IPS DF 4.7 (cell line): Measurements from ENCODE around the gene NBPF12.
"Not testable (repeated sequence)": the region's sequence is repeated elsewhere in the genome, so short reads cannot be mapped to it uniquely, and the experiment has no call there.

Source experiments
- DNase-seq: peaks from one replicate; pipeline ENCODE4 v3.0.0-alpha.2; 2013; ENCODE audit warnings: low spot score; ENCODE audit errors: extremely low read depth

NBPF12 gene, protein sequence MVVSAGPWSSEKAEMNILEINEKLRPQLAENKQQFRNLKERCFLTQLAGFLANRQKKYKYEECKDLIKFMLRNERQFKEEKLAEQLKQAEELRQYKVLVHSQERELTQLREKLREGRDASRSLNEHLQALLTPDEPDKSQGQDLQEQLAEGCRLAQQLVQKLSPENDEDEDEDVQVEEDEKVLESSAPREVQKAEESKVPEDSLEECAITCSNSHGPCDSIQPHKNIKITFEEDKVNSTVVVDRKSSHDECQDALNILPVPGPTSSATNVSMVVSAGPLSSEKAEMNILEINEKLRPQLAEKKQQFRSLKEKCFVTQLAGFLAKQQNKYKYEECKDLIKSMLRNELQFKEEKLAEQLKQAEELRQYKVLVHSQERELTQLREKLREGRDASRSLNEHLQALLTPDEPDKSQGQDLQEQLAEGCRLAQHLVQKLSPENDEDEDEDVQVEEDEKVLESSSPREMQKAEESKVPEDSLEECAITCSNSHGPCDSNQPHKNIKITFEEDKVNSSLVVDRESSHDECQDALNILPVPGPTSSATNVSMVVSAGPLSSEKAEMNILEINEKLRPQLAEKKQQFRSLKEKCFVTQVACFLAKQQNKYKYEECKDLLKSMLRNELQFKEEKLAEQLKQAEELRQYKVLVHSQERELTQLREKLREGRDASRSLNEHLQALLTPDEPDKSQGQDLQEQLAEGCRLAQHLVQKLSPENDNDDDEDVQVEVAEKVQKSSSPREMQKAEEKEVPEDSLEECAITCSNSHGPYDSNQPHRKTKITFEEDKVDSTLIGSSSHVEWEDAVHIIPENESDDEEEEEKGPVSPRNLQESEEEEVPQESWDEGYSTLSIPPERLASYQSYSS (N-terminal part only)

DNA sequence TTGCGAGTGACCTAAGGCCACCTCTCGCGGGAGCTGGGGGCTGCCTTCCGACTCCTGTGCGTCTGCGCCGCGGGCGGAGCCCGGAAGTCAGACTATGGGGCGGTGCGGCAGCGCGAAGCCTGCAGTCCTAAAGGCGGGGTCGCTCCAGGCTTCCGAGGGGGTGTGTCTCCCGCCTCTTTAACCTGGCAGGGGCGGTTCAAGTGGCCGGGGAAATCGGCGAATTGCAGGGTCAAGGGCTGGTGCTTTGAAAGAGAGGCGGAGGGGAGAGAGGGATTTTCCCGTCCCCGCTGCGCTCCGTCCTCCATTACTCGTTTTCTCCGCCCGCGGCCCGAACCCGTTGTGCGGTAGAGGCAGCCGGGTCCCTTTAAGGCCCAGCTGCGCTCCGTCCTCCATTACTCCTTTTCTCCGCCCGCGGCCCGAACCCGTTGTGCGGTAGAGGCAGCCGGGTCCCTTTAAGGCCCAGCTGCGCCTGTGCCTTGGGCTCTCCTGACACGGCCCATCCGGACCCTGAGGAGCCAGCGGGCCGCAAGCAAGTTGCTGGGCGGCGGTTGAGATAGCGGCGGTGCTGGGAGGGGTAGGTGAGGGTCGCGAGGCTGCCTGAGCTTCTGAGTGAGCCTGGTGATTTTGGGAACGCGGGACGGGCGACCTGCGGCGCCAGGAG is at the start of gene NBPF12:
TSS of gene NBPF12 (plus strand) at position 83 of the 661 bp plus-strand sequence. CDS start 21,820 bp downstream, outside the sequence.
- peak; percentile 5 for DNase-seq

DNA sequence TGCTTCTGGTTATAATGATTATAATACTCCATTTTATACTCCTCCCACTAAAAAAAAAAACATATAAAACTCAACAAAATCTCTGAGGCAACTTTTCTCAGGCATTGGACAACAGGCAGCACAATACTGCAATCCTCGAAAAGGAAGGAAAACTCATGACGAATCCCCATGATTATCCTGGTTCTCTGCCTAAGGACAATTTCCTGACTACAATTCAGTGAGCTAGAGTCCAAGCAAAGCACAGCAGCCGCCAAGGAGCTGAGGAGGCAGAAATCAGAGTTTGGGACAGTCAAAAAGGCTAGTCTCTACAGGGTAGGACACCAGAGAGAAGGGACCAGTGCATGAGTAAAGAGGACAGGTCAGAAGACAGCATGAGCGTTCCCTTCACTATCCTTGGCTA is 46.8 kb upstream of the NBPF12 start:
- not testable (repeated sequence) for DNase-seq

DNA sequence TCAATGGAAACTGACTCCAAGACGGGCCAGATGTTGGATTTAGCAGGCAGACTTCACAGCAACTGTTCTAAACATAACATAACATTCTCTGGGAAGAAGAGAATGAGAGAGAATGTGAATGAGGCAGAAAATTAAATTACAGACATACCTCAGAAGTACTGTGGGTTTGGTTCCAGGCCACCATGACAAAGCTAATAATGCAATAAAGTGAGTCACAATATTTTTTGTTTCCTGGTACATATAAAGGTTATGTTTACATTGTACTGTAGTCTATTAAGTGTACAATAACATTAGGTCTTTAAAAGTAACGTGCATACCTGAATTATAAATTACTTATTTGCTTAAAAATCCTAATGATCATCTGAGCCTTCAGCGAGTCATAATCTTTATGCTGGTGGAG is 45.8 kb upstream of the NBPF12 start:
- DNase-seq: not testable (repeated sequence)

GRCh38 chr1:146907565-146908261 is 30.4 kb upstream of the NBPF12 start:
- not testable (repeated sequence) for DNase-seq

DNA sequence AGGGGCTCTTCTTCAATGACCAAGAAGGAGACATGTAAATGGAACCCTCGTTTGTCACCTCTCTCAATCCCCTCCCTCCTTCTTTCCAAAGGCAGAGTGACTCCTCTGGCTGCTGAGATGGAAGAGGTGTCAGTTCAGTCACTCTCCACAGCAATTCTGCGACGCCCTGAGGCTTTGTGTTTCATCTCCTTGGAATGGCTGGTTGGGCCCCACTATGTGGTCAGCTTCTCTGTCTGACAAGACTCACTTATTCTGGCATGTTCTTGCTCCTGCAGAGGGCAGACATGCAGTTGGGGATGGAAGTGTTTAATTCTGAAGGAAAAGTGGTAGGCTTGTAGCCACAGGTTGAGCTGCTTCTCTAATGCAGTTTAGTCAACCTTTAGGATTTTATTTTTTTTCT is 25.1 kb upstream of the NBPF12 start:
- DNase-seq: not testable (repeated sequence)

DNA sequence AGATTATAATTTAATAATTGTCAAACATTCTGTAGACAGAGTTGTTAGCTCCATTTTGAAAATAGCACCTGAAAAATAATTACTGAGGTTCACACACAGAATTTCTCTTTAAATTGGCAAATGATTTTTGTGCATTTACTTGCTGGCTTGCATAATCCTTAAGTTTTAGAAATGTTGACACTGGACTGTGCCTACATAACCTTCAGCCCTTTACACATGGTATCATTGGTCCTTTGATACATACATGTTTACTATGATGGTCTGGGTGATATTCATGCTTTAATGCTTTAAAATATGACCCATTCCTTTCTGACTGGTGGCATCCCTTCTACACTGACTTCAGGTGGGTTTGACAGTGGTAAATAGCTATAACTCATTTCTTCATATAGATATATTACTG is 17.3 kb upstream of the NBPF12 start:
- DNase-seq: not testable (repeated sequence)

GRCh38 chr1:146922614-146923013 is 15.5 kb upstream of the NBPF12 start:
- DNase-seq: not testable (repeated sequence)

DNA sequence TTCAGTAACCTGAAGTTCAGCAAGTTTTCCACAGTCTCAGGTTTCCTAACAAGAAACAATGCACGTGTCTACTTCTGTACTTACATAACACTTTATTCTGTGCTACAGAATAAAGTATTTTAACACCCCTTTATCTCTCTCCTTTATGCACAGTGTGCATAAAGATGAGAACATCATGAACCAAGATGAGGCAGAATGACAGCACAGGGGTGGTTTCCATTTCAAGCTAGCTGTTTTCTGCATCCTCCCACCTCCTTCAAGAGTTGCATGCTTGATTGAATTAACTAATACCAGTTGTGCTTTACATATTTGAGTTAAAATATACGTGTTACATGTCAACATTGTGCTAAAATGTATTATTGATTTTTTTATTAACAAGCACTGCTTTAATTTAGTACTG is 14.0 kb upstream of the NBPF12 start:
- not testable (repeated sequence) for DNase-seq

DNA sequence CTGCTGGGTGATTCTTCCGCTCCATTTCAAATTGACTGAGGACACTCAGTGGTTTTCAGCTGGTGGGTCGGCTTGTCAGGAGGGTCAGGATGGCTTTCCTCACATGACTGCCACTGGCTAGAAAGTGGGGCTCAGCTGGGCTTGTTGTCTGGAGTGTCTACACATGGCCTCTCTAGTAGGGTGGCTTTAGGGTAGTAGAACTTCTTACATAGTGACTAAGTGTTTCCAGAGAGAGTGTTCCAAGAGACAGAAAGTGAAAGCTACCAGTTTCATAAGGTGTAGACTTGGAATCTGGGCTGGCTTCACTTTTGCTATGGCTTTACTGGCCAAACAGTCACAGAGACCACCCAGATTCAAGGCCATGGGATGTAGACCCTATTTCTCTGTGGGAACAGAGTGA is 11.7 kb upstream of the NBPF12 start:
- DNase-seq: not testable (repeated sequence)

- DNase-seq: not testable (repeated sequence)
Measured at GRCh38 chr1:146930225-146930624, 7.9 kb upstream of the NBPF12 start.

- DNase-seq: not testable (repeated sequence)
Measured at GRCh38 chr1:146934390-146935223, 3.5 kb upstream of the NBPF12 start.

DNA sequence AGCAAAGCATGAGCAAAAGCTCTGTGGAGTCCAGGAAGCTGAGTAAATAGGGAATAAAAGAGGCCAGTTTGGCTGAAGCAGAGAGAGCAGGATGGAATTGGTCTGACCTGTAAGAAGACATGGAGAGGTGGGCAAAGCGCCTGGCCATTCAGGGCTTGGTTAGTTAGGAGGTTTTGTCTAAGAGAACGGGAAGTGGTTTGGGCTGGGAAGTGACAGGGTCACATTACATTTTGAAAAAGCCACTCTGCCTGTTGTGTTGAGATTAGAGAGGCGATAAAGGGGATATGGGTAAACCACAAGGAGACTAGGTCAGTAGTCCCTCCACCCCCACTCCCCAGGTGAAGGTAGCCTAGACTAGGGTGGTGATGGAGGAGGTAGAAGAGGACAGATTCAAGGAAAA is 662 bp upstream of the NBPF12 start:
- not testable (repeated sequence) for DNase-seq

DNA sequence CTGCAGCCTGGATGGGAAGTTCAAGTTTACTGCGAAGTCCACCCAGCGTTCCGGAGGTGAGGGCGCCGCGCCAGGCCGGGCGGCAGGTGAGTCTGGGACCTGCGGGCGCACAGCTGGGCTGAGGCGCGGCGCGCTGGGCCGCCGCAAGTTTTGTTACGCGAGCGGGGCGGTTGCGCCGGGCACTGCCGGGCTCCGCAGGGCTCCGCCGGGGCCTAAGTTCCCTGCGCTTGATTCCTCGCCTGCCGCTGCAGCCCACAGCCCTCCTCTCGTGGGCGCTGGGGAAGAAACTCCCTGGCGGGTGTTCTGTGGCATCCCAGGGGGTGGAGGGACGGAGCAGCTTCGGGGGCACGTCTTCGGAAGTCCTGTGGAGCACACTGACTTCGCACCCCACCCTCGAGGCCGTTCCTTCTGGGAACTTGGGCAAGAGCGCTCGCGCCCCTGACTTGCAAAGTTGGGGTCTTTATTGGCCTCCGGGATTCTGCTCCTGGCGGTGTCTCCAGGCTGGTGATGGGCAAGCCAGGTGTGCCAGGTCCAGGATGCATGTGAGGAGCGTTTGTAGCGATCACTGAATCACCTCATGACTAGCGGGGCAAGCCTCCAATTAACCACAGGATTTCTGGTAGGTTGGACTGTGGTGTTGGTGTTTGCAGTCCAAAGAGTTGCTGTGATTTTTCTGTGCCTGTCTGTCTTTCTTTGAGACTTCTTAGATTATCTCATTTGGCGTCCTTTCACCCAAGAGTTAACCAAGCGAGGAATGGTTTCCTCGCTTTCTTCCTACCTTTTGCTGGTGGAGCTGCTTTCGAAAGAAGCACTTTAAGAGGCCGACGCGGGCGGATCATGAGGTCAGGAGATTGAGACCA is 1.0 kb downstream of the NBPF12 start:
- not testable (repeated sequence) for DNase-seq

DNA sequence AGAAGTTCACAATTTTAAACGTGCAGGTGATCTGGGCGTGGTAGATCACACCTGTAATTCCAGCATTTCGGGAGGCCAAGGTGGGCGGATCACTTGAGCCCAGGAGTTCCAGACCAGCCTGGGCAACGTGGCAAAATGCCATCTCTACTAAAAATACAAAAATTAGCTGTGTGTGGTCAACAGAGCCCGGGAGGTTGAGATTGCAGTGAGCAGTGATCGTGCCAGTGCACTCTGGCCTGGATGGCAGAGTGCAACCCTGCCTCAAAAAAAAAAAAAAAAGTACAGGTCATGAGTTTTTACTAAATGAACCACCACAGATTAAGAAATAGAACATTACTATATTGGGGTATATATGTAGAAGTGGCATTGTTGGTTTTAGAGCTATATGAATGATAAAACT is 2.2 kb downstream of the NBPF12 start:
- DNase-seq: not testable (repeated sequence)

- not testable (repeated sequence) for DNase-seq
Measured at GRCh38 chr1:146943342-146943886, 5.3 kb downstream of the NBPF12 start.

GRCh38 chr1:146948127-146948526 is 10.0 kb downstream of the NBPF12 start:
- DNase-seq: not testable (repeated sequence)

DNA sequence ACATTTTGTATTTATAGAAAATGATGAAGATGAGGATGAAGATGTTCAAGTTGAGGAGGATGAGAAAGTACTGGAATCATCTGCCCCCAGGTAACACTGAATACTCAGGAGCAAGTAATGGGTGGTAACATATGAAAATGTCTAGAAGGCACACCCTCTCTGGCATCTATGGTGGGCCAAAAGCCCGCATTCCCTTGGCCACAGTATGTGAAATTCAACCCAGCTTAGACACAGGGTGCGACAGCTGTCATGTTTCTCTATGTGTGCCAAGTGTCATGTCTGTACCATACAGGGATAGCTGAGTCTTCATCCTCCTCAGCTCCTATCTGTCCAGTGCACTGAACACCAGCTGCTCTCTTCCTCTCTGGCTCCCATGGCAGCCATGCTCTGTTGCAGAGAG is 26.2 kb downstream of the NBPF12 start:
- not testable (repeated sequence) for DNase-seq

GRCh38 chr1:146966351-146966750 is 28.2 kb downstream of the NBPF12 start:
- DNase-seq: not testable (repeated sequence)

DNA sequence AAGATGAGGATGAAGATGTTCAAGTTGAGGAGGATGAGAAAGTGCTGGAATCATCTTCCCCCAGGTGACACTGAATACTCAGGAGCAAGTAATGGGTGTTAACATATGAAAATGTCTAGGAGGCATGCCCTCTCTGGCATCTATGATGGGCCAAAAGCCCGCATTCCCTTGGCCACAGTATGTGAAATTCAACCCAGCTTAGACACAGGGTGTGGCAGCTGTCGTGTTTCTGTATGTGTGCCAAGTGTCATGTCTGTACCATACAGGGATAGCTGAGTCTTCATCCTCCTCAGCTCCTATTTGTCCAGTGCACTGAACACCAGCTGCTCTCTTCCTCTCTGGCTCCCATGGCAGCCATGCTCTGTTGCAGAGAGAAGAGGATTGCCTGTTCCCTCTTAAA is 32.5 kb downstream of the NBPF12 start:
- not testable (repeated sequence) for DNase-seq
